Measurements from ENCODE around the gene CDKN2AIPNL.
"Not testable (repeated sequence)": the region's sequence is repeated elsewhere in the genome, so short reads cannot be mapped to it uniquely, and the experiment has no call there.

CDKN2AIPNL gene

DNA sequence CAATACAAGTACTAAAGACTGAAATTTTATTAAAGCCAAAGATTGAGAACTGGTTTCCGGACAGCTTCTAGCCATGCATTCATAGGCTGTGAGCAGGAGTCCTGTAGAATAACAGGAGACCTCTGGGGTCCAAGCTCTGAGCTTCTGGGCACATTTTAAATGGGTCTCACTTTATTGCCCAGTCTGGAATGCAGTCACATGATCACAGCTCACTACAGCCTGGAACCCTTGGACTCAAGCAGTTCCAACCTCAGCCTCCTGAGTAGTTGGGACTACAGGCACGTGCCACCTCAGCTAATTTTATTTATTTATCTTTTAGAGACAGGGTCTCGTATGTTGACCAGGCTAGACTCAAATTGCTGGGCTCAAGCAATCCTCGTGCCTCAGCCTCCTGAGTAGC lies 15.4 kb downstream of the CDKN2AIPNL start:
- DNase-seq (ENCODE audit: low read depth) = no peak
- H3K4me3 ChIP-seq (ENCODE audit: low read depth, low read length) = no peak overlapping the region
- TF ChIP-seq CTCF (IDR thresholded peaks at IDR 0.05; ENCODE audit: low read depth, low read length, missing control alignments) = no peak
- in situ Hi-C loops (cut with HindIII; ENCODE audit: low sequenced_read_pairs) = no loop called here

DNA sequence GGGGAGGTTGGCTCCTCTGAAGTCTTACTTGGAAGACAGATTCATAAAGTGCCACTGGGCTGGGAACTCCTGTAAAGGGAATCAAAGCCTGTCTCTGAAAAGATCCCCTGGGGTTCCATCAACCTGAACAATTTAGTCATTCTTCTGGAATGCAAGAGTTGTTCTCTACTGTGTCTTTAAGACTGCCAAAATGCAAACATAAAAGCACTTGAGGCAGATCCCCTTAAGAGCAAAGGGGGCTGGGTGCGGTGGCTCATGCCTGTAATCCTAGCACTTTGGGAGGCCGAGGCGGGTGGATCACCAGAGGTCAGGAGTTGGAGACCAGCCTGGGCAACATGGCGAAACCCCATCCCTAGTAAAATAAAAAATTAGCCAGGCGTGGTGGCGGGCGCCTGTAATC lies 16.7 kb downstream of the CDKN2AIPNL start:
- H3K4me3 ChIP-seq (ENCODE audit: low read depth, low read length) = no peak overlapping the region
- in situ Hi-C loops (cut with HindIII; ENCODE audit: low sequenced_read_pairs) = no loop called here
- TF ChIP-seq CTCF (IDR thresholded peaks at IDR 0.05; ENCODE audit: low read depth, low read length, missing control alignments) = no peak
- DNase-seq (ENCODE audit: low read depth) = peak; percentile 43

DNA sequence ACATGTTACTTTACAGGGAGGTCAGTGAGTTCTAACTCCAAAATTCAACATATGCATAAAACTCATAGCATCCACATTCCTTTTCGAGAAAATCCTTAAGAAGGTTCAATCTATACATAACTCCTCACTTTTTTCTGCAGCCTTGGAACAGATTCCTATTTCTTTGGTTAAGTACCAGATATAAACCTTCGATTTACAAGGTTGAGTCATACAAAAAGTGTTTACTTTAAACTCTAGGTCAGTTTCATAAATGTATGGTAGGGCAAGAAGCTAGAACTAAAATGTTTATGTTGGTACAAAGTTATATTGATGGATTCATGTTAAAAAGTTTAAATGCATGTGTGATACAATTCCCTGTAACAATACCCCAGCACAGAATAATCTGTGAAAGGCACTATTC lies 19.4 kb downstream of the CDKN2AIPNL start:
- H3K4me3 ChIP-seq (ENCODE audit: low read depth, low read length) = no peak overlapping the region
- DNase-seq (ENCODE audit: low read depth) = no peak
- TF ChIP-seq CTCF (IDR thresholded peaks at IDR 0.05; ENCODE audit: low read depth, low read length, missing control alignments) = no peak
- in situ Hi-C loops (cut with HindIII; ENCODE audit: low sequenced_read_pairs) = no loop called here

DNA sequence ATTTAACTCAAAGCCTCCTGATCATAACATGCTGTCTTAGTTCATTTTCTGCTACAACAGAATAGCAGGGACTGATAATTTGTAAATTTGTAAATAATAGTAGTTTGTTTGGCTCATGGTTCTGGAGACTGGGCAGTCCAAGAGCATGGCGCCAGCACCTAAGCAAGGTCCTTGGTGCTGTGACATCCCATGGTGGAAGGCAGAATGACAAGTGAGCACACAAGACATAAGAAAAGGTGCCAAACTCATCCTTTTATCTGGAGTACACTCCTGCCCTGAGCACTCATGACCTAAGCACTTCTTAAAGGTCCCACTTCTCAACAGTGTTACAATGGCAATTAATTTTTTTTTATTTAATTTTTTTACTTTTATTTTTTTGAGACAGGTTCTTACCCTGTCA lies 24.2 kb downstream of the CDKN2AIPNL start:
- no peak for TF ChIP-seq CTCF (IDR thresholded peaks at IDR 0.05; ENCODE audit: low read depth, low read length, missing control alignments)
- no peak overlapping the region for H3K4me3 ChIP-seq (ENCODE audit: low read depth, low read length)
- in situ Hi-C loops (cut with HindIII; ENCODE audit: low sequenced_read_pairs) = no loop called here
- DNase-seq (ENCODE audit: low read depth) = no peak

GRCh38 chr5:134383980-134384697 lies 27.5 kb downstream of the CDKN2AIPNL start:
- DNase-seq (ENCODE audit: low read depth) = no peak
- in situ Hi-C loops (cut with HindIII; ENCODE audit: low sequenced_read_pairs) = no loop called here
- TF ChIP-seq CTCF (IDR thresholded peaks at IDR 0.05; ENCODE audit: low read depth, low read length, missing control alignments) = no peak
- no peak overlapping the region for H3K4me3 ChIP-seq (ENCODE audit: low read depth, low read length)

- H3K4me3 ChIP-seq (ENCODE audit: low read depth, low read length); in situ Hi-C loops (cut with HindIII; ENCODE audit: low sequenced_read_pairs); DNase-seq (ENCODE audit: low read depth): not testable (repeated sequence)
Observed at GRCh38 chr5:134382204-134382603, 29.5 kb downstream of the CDKN2AIPNL start.

DNA sequence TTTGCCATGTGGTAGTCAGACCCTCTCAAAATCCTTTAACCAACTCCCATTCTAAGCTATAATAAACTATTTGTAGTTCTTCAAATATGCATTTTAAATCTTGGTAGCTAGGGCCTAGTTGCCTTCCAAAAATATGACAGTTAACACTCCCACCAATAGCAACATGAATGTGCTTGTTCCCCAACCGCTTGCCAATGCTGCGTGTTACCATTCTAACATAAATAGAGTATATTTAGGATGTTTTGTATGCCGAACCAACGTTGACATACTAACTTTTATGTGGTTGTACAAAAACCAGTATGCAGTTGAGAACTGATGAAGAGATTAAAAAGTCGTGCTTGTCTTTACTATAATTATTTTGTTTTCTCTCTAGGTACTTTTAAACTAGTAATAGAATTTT lies 31.3 kb downstream of the CDKN2AIPNL start:
- no peak for TF ChIP-seq CTCF (IDR thresholded peaks at IDR 0.05; ENCODE audit: low read depth, low read length, missing control alignments)
- DNase-seq (ENCODE audit: low read depth) = no peak
- in situ Hi-C loops (cut with HindIII; ENCODE audit: low sequenced_read_pairs) = no loop called here
- no peak overlapping the region for H3K4me3 ChIP-seq (ENCODE audit: low read depth, low read length)
